OCI-LY1 (cell line): Measurements from ENCODE around the gene ADAMTSL1.

Source experiments
- EZH2 ChIP-seq: fragments of 200-600 bp; sonication (generic), shearing (Covaris generic); IDR thresholded peaks from 2 replicates; pipeline ENCODE4 v1.8.0; 2017; ENCODE audit warnings: borderline replicate concordance, mixed run types, mild to moderate bottlenecking, antibody characterized with exemption, low read length, moderate library complexity, mixed read lengths
- TF ChIP-seq, protein P1 (sequence below): fragments of 200-600 bp; sonication (generic), shearing (Covaris generic); IDR thresholded peaks from 2 replicates; pipeline ENCODE4 v1.5.1; 2017; ENCODE audit warnings: mild to moderate bottlenecking, antibody characterized with exemption, low read length, moderate library complexity, mixed read lengths

GRCh38 chr9:18601956-18602355, 128.0 kb downstream of the ADAMTSL1 start:
- TF ChIP-seq, protein P1, sequence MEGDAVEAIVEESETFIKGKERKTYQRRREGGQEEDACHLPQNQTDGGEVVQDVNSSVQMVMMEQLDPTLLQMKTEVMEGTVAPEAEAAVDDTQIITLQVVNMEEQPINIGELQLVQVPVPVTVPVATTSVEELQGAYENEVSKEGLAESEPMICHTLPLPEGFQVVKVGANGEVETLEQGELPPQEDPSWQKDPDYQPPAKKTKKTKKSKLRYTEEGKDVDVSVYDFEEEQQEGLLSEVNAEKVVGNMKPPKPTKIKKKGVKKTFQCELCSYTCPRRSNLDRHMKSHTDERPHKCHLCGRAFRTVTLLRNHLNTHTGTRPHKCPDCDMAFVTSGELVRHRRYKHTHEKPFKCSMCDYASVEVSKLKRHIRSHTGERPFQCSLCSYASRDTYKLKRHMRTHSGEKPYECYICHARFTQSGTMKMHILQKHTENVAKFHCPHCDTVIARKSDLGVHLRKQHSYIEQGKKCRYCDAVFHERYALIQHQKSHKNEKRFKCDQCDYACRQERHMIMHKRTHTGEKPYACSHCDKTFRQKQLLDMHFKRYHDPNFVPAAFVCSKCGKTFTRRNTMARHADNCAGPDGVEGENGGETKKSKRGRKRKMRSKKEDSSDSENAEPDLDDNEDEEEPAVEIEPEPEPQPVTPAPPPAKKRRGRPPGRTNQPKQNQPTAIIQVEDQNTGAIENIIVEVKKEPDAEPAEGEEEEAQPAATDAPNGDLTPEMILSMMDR, result no peak
- TF ChIP-seq EZH2, result no peak
